Heart right ventricle (tissue), 16 donors: ENCODE data around the gene OSBPL3. TPM values are rescaled to one million over a fixed set of nuclear protein-coding genes. Genes with fewer than 3 reads are reported as not detected.

Experiments used
- ATAC-seq, 8 donors: fragments of 200-7000 bp; cut with Tn5 transposase; one replicate each; pipeline ENCODE4 v1.9.1; 2020; ENCODE audit warnings: mild to moderate bottlenecking in 8 of 8, moderate library complexity in 8 of 8, moderate number of reproducible peaks in 1 of 8
- DNase-seq, 2 donors: peaks; one replicate each; pipeline ENCODE4 v3.0.0-alpha.2; 2020
- H3K27ac ChIP-seq, 10 donors: fragments of 200-600 bp; sonication (generic) in 2 of 10; one replicate each; pipeline versions ENCODE4 v1.5.0 to v1.8.0; 2020 to 2022; ENCODE audit warnings: mild to moderate bottlenecking in 3 of 10
- H3K27me3 ChIP-seq, 7 donors: fragments of 200-600 bp; one replicate each; pipeline ENCODE4 v1.8.0; 2021 to 2022; ENCODE audit warnings: mild to moderate bottlenecking in 2 of 7
- H3K36me3 ChIP-seq, 9 donors: fragments of 200-600 bp; sonication (generic) in 1 of 9; one replicate each; pipeline versions ENCODE4 v1.5.0 to v1.8.0; 2020 to 2022; ENCODE audit warnings: mild to moderate bottlenecking in 2 of 9
- H3K4me1 ChIP-seq, 9 donors: fragments of 200-600 bp; sonication (generic) in 1 of 9; one replicate each; pipeline versions ENCODE4 v1.5.0 to v1.8.0; 2020 to 2022; ENCODE audit warnings: mild to moderate bottlenecking in 4 of 9
- H3K4me3 ChIP-seq, 10 donors: fragments of 200-600 bp; sonication (generic) in 2 of 10; one replicate each; pipeline versions ENCODE4 v1.5.0 to v1.8.0; 2020 to 2022; ENCODE audit warnings: mild to moderate bottlenecking in 7 of 10, moderate library complexity in 2 of 10
- H3K9me3 ChIP-seq, 11 donors: fragments of 200-600 bp in 10 of 11; sonication (generic) in 2 of 11; one replicate each; pipeline versions ENCODE4 v1.5.0 to v1.8.0; 2013 to 2022; ENCODE audit warnings: mild to moderate bottlenecking in 2 of 11, control low read depth in 1 of 11, moderate library complexity in 1 of 11
- CTCF ChIP-seq, 9 donors: fragments of 200-600 bp; sonication (generic) in 2 of 9; IDR thresholded peaks; one replicate each; pipeline versions ENCODE4 v1.5.0 to v1.8.0; 2021 to 2022; ENCODE audit warnings: antibody characterized with exemption in 9 of 9, mild to moderate bottlenecking in 5 of 9, moderate library complexity in 1 of 9
- WGBS, 2 donors: extraction: QIAGEN DNeasy Blood & Tissue Kit; methylation state at CpG; one replicate each; pipeline ENCODE4 v1.1.7; 2013; ENCODE audit warnings: inconsistent platforms in 1 of 2; 5-methylcytosine and 5-hydroxymethylcytosine counted together
- intact Hi-C, 10 donors: fragments of 100-400 bp; cut with DNase I; formaldehyde crosslinking; loops; one replicate each; pipeline versions ENCODE4 v1.11.1 to v1.14.2; 2022
- polyA plus RNA-seq, 2 donors: library from polyadenylated mRNA; stranded (reverse); fragments of 200-250 nt; gene quantifications; one replicate each; pipeline ENCODE4 v1.2.3, GENCODE V29; 2013
- total RNA-seq, 10 donors: library from RNA; stranded (reverse); fragmentation: NEBNext Ultra II Directional in 3 of 10; extraction: Animal tissue kit (Norgen Biotek cat#: 25700) in 3 of 10; gene quantifications; one replicate each; pipeline versions ENCODE4 v1.2.1 to v1.2.4, GENCODE V29; 2021 to 2023
- donor health status: Arrhythmogenic right ventricular cardiomyopathy.
- donor health status: ischemic (EF 13 %, LVEDD 7.1; RV severe dilation, severe dysfunction).
- donor health status: healthy with polysubstance abuse.
- donor health status: DM: no; HTN: yes; CAD: no.
- donor health status: DM: no; HTN: no; CAD: no.
- donor health status: ischemic (EF 25% LVEDD 6.9; RV normal size, moderate dysfunction).
- donor health status: ischemic (EF 25% LVEDD 5.7; RV mildly dilated, moderate dysfunction).
- donor health status: healthy.
- donor health status: DM: yes; HTN: yes; CAD: no.
- donor health status: Ischemic cardiomyopathy.
- donor health status: ischemic (EF 35%, LVEDD 5.7; RV mildly dilated, moderate dysfunction).
- donor health status: nonischemic (EF 11% LVEDD 7.7; RV severe dilation, severe dysfunction).
- donor health status: DM: yes; HTN: yes; CAD: no.
- donor health status: PGD.
- donor health status: ischemic (EF 29% LVEDD 5.4; RV normal size, mild dysfunction).
- donor health status: nonischemic (EF 23%, LVEDD 6.1; RV moderate dilation, normal function).

OSBPL3 gene
- total and polyA plus RNA-seq, 12 donors = 1.2 to 10.6 (median 3.5) TPM

- peaks cover 0 to 30% (median 0%) of the 10 kb centered on the region in 9 donors for H3K4me1 ChIP-seq
- H3K4me3 ChIP-seq = no peak overlapping the region
- H3K36me3 ChIP-seq = no peaks in the 10 kb centered on the region
- intact Hi-C loops = no loop called here
- no peak for ATAC-seq
- H3K27me3 ChIP-seq = no peaks in the 10 kb centered on the region
- no peak for DNase-seq
- no peak for TF ChIP-seq CTCF (IDR thresholded peaks at IDR 0.05)
- H3K9me3 ChIP-seq = peaks cover 0 to 4% (median 0%) of the 10 kb centered on the region in 11 donors
- 88 to 91% methylated on average over 5 of the region's 5 CpGs for WGBS, 2 donors
- no peak overlapping the region for H3K27ac ChIP-seq
Measured at GRCh38 chr7:24784277-24784676, 195.7 kb downstream of the OSBPL3 start.

DNA sequence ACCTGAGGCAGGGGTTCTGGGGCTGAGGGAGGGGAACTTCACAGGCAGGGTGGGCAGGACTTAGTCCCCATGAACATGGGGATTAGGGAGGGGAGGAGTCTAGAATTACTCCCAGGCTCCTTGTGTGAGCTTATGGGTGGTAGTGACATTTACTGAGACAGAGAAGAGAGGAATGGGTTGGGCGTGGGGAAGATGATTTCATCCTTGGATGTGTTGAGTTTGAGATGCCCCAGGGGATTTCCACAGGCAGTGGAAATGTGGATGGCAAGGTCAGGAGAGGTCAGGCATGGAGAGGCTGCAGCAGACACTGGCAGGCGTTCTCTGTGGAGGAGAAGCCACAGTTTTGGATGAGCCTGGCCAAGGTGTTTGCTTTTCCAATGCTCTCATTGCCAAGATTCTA, 196.3 kb downstream of the OSBPL3 start:
- peaks cover 0 to 4% (median 0%) of the 10 kb centered on the region in 11 donors for H3K9me3 ChIP-seq
- intact Hi-C loops = no loop called here
- no peak overlapping the region for H3K27ac ChIP-seq
- no peaks in the 10 kb centered on the region for H3K27me3 ChIP-seq
- ATAC-seq (no peak), DNase-seq (no peak)
- peaks cover 0 to 35% (median 0%) of the 10 kb centered on the region in 9 donors for H3K4me1 ChIP-seq
- 82 to 84% methylated on average over 2 of the region's 2 CpGs for WGBS, 2 donors
- TF ChIP-seq CTCF (IDR thresholded peaks at IDR 0.05) = no peak
- no peaks in the 10 kb centered on the region for H3K36me3 ChIP-seq
- no peak overlapping the region for H3K4me3 ChIP-seq

GRCh38 chr7:24781106-24781505, 198.9 kb downstream of the OSBPL3 start:
- H3K27me3 ChIP-seq = no peaks in the 10 kb centered on the region
- intact Hi-C loops = no loop called here
- no peaks in the 10 kb centered on the region for H3K36me3 ChIP-seq
- H3K9me3 ChIP-seq = peaks cover 0 to 4% (median 0%) of the 10 kb centered on the region in 11 donors
- 85 to 92% methylated on average over 4 of the region's 4 CpGs for WGBS, 2 donors
- no peak for TF ChIP-seq CTCF (IDR thresholded peaks at IDR 0.05)
- H3K4me1 ChIP-seq = peaks cover 0 to 33% (median 0%) of the 10 kb centered on the region in 9 donors
- ATAC-seq (peak in 1 of 8 donors; percentile 39), DNase-seq (no peak)
- H3K4me3 ChIP-seq = no peak overlapping the region
- H3K27ac ChIP-seq = no peak overlapping the region

- no peak for TF ChIP-seq CTCF (IDR thresholded peaks at IDR 0.05)
- Histone ChIP-seq H3K27ac (peak overlapping the region in 2 of 10 donors; percentile 34 to 63), H3K4me3 (no peak overlapping the region), H3K4me1 (peaks cover 0 to 32% (median 0%) of the 10 kb centered on the region in 9 donors), H3K36me3 (no peaks in the 10 kb centered on the region), H3K27me3 (no peaks in the 10 kb centered on the region), H3K9me3 (peaks cover 0 to 4% (median 0%) of the 10 kb centered on the region in 11 donors)
- WGBS, 2 donors = 86 to 91% methylated on average over 2 of the region's 2 CpGs
- ATAC-seq (peak in 1 of 8 donors; percentile 22), DNase-seq (no peak)
- intact Hi-C loops = no loop called here
Measured at GRCh38 chr7:24779283-24779655, 200.7 kb downstream of the OSBPL3 start.
